GM21515 (cell line): ENCODE measurements around the gene XIRP2.

ENCODE experiments used
- ATAC-seq: cut with Tn5 transposase; IDR thresholded peaks from one replicate; pipeline ENCODE4 v1.9.1; 2021; ENCODE audit not compliant: unreplicated experiment

Gene XIRP2

GRCh38 chr2:167275046-167275445, 386.8 kb downstream of the XIRP2 start:
- ATAC-seq: no peak

DNA sequence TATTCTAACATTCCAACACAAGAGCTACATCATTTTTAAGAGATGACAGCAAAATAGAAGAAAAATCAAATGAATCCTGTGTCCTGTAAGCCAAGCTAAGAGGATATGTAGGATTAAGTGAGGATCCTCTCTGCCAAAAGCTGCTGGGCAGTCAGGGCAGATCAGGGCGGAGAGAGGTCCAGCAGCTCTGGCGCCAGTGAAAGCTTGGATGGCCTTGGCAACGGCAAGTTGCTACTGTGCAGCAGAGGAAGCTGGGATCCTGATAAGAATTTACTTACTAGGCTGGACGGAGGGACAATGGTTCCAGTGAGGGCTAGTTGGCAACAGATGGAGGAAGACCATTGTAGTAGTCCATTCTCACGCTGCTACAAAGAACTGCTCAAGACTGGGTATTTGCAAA, 391.5 kb downstream of the XIRP2 start:
- no peak for ATAC-seq

DNA sequence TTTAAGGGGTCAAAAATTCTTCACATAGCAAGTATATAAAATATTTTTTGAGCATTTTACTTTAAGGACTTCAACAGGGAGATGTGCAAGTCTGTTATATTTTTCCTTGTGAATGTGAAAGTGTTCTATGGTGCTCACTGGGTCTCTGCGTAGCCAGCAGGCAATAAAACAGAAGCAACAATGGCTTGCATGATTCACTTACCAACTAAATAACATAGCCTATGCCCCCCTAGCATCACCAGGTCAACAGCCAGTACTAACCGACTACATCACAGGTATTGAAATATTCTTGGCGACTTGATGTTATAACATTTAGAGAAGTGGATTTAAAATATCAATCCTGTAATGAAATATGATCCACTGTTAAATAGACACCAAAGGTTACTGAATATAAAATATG, 398.9 kb downstream of the XIRP2 start:
- ATAC-seq: no peak

- no peak for ATAC-seq
Observed at GRCh38 chr2:167289651-167290410, 401.6 kb downstream of the XIRP2 start.

- ATAC-seq: peak; percentile 100
Observed at GRCh38 chr2:167292430-167293171, 404.3 kb downstream of the XIRP2 start, which contains the start of gene B3GALT1. B3GALT1 (plus strand) TSS chr2:167293001.

- ATAC-seq: peak; percentile 6
Observed at GRCh38 chr2:167293172-167293781, 405.0 kb downstream of the XIRP2 start.

GRCh38 chr2:167293943-167294775, 405.9 kb downstream of the XIRP2 start:
- no peak for ATAC-seq

GRCh38 chr2:167294776-167295140, 406.5 kb downstream of the XIRP2 start:
- no peak for ATAC-seq

DNA sequence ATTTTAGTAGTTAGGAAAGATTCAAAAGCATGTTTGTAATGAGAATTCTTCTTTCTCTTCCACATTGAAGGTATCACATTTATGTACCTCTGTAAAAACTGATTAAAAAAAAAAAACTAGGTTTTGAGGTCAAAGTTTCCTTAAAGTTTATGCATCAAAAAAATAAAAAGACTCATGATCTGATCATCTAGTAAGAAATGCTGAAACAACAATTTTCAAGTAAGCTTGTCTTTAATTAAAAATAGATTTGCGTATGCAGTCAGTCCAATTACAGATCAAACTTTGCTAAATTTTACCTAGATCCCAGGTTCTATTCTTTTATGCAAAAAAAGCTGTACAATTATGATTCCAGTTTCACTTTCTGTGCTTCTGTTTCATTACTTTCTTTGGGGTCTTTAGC, 409.0 kb downstream of the XIRP2 start:
- no peak for ATAC-seq

DNA sequence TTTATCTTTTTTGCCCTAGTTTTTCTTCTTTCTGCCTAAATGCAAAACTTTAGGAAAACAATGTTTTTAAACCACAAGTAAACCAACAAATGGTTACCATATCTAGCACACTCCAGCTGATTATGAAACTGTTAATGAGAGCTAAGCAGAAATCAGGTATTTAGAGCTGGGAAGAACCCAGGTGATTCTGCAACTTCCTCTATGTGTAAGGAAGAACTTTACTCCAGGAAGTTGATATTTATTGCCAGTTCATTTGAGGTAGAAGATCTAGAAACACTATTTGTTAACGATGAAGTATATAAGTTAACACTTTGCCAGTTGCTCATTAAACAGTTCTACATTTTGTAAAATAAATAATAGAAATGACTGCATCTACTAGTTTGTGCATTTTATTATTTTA, 409.7 kb downstream of the XIRP2 start:
- ATAC-seq: no peak
